Measurements from ENCODE around the gene CLEC3B. TPM values are rescaled to one million over a fixed set of nuclear protein-coding genes. Genes with fewer than 3 reads are reported as not detected.

The CLEC3B gene
- total and polyA plus RNA-seq, 2 of the 8 experiments (the other 6 are each of a cell fraction or from before 2014, with no cell fraction given), result 0.32 TPM; not detected in 1

DNA sequence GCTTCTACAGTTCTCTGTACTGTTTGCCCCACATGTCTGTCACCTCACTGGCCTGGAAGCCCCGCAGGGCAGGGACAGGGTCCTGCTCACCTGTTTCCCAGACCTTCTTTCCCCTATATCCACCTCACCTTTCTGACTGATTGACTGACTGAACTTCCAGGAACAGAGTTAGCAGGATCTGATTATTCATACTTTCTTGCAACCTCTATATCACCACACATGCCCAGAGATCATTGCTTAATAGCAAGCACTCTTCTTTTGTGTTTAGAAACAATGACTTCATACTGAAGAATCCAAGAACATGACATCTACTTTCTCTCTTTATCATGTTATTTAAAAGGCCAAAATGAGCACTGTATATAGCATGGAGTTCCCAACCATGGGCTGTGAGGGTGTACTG lies 18.0 kb upstream of the CLEC3B start:
- Histone ChIP-seq H3K23ac (ENCODE audit: insufficient read length) (no peak overlapping the region), H3K4me1 (replicated peaks in 1 of 4; ENCODE audit: control insufficient read depth in 3 of 4, insufficient read depth in 4 of 4, low read length in 3 of 4) (no peaks in the 10 kb centered on the region), H3K27me3 (replicated peaks in 1 of 4; ENCODE audit: control insufficient read depth in 3 of 4, extremely low read depth in 1 of 4, insufficient read depth in 3 of 4, low read length in 3 of 4) (no peaks in the 10 kb centered on the region), H3K23me2 (ENCODE audit: low read depth, low read length) (no peaks in the 10 kb centered on the region), H3K9me3 (ENCODE audit: insufficient read depth in 2 of 2, low read depth in 1 of 2, low read length in 1 of 2) (peaks cover 4 to 11% of the 10 kb centered on the region in 2 experiments; a peak in 3 of 4 replicates), H2BK5ac (ENCODE audit: low read depth, low read length) (no peak overlapping the region), H4K91ac (replicated peaks; ENCODE audit: insufficient read length, low read length) (no peak overlapping the region), H3K4ac (replicated peaks; ENCODE audit: insufficient read length, low read depth, low read length) (no peak overlapping the region), H3K56ac (replicated peaks; ENCODE audit: insufficient read length, low read depth, low read length) (no peak overlapping the region), H3K79me2 (ENCODE audit: control insufficient read depth in 1 of 2, insufficient read depth in 2 of 2, low read length in 2 of 2) (no peaks in the 10 kb centered on the region), H3K18ac (ENCODE audit: extremely low read depth, low read length) (no peak overlapping the region), H3K4me3 (ENCODE audit: extremely low read depth in 1 of 4, insufficient read depth in 2 of 4, low read depth in 3 of 4, low read length in 4 of 4) (no peak overlapping the region), H3K4me2 (ENCODE audit: insufficient read depth in 1 of 2, low read depth in 2 of 2, low read length in 2 of 2) (no peak overlapping the region), H4K8ac (ENCODE audit: extremely low read depth, insufficient read depth, low read length) (no peak overlapping the region), H3K79me1 (ENCODE audit: low read depth, low read length) (no peaks in the 10 kb centered on the region), H2AFZ (ENCODE audit: low read length) (no peak overlapping the region), H3K14ac (ENCODE audit: insufficient read length) (no peak overlapping the region), H2BK20ac (ENCODE audit: low read length) (no peak overlapping the region), H4K5ac (ENCODE audit: insufficient read length, low read depth, low read length) (no peak overlapping the region), H2BK120ac (replicated peaks; ENCODE audit: low read depth, low read length) (no peak overlapping the region), H3K9ac (replicated peaks in 1 of 4; ENCODE audit: extremely low read depth in 1 of 4, low read depth in 3 of 4, low read length in 3 of 4) (no peak overlapping the region), H3K36me3 (ENCODE audit: control insufficient read depth in 2 of 4, insufficient read depth in 4 of 4, low read length in 3 of 4) (peaks cover 17 to 67% (median 57%) of the 10 kb centered on the region in 4 experiments), H4K20me1 (replicated peaks in 1 of 2; ENCODE audit: control insufficient read depth in 1 of 2, insufficient read depth in 2 of 2, low read length in 2 of 2) (peaks cover 0 to 4% of the 10 kb centered on the region in 2 experiments), H2BK12ac (ENCODE audit: low read depth, low read length) (no peak overlapping the region), H2BK15ac (ENCODE audit: low read length) (no peak overlapping the region), H3K27ac (ENCODE audit: low read depth, low read length) (no peak overlapping the region), H2AK5ac (ENCODE audit: low read depth, low read length) (no peak overlapping the region)
- FAIRE-seq, result no peak
- ChIA-PET POLR2A (ENCODE audit: partially characterized antibody) (interaction anchor here (1.2 kb wide), 1 partner anchor 9 kb away, joined by 3 read pairs; no protein-coding TSS in a partner anchor), CTCF (ENCODE audit: partially characterized antibody) (interaction anchor here (1.3 to 1.4 kb wide), 2 partner anchors 14 to 15 kb away, joined by 3 to 4 read pairs; no protein-coding TSS in a partner anchor)
- WGBS, 2 experiments (ENCODE audit: extremely low coverage in 1 of 2, insufficient coverage in 1 of 2, insufficient read length in 1 of 2, insufficient replicate concordance in 2 of 2, low coverage in 1 of 2, low lambda C conversion rate in 2 of 2, missing lambda C conversion rate in 1 of 2), result 80% methylated on average over 1 of the region's 1 CpG; no CpG with 5 or more reads in 1 of the 2 experiments
- DNase-seq (ENCODE audit: low read depth in 1 of 2, low spot score in 2 of 2), result no peak
- TF ChIP-seq TAF1 (IDR thresholded peaks at IDR 0.05; ENCODE audit: low read depth, low read length) (no peak), SAP30 (IDR thresholded peaks at IDR 0.05; ENCODE audit: insufficient read depth, insufficient replicate concordance, low read length) (no peak), HDAC2 (IDR thresholded peaks at IDR 0.05; ENCODE audit: borderline replicate concordance in 1 of 2, low read depth in 2 of 2, low read length in 2 of 2) (no peak), EZH2 (IDR thresholded peaks at IDR 0.05; ENCODE audit: low read depth, low read length, severe bottlenecking) (no peak), SIX5 (IDR thresholded peaks at IDR 0.05; ENCODE audit: low read depth, low read length) (no peak), EGR1 (IDR thresholded peaks at IDR 0.05; ENCODE audit: borderline replicate concordance, low read depth, low read length) (no peak), TEAD4 (IDR thresholded peaks at IDR 0.05; ENCODE audit: low read depth, low read length) (no peak), SP4 (IDR thresholded peaks at IDR 0.05; ENCODE audit: low read length) (no peak), CTBP2 (IDR thresholded peaks at IDR 0.05; ENCODE audit: borderline replicate concordance, insufficient read depth, insufficient read length, low read length) (no peak), SIRT6 (IDR thresholded peaks at IDR 0.05; ENCODE audit: low read length) (no peak), CREB1 (IDR thresholded peaks at IDR 0.05) (no peak), RFX5 (IDR thresholded peaks at IDR 0.05; ENCODE audit: borderline replicate concordance, low read depth, low read length) (no peak), KDM1A (IDR thresholded peaks at IDR 0.05; ENCODE audit: borderline replicate concordance, low read length) (no peak)
- TF ChIP-seq, protein P1, sequence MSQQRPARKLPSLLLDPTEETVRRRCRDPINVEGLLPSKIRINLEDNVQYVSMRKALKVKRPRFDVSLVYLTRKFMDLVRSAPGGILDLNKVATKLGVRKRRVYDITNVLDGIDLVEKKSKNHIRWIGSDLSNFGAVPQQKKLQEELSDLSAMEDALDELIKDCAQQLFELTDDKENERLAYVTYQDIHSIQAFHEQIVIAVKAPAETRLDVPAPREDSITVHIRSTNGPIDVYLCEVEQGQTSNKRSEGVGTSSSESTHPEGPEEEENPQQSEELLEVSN (IDR thresholded peaks at IDR 0.05), result no peak
